ENCODE results near the gene ADK.

ADK gene

DNA sequence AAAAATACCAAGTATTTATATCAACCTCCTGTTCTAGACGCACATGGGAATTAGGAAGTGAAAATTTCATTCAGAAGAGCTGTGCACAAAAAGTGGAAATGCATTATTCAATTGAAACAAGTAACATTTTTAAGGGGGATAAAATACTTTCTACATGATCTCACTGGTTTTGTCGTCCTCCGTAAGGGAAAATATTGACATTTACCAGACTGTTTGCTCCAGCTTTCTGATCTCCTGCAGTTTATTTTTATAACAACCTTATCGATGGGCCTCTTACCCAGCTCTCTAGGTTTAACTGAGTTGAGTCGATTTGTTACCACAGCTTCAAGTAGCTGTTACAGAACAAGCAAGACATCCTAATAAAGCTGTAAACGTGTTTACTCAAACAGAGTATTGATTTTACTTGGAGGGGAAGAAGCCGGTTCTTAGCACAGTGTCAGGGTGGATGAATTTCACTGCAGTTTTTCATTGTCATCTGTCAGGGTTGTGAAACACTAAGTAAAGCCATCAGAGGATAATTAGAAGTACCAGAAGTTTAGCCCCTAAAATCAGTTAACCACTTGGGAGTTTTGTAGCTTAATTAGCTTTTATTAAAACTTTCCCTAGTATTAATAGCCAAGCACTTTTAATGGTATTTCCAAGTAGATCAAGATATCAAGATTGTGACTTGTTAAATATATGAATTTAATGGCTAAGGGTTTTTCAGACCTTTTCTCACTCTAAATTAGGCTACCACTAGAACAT lies 532.8 kb downstream of the ADK start:
- no peak for DNase-seq

DNA sequence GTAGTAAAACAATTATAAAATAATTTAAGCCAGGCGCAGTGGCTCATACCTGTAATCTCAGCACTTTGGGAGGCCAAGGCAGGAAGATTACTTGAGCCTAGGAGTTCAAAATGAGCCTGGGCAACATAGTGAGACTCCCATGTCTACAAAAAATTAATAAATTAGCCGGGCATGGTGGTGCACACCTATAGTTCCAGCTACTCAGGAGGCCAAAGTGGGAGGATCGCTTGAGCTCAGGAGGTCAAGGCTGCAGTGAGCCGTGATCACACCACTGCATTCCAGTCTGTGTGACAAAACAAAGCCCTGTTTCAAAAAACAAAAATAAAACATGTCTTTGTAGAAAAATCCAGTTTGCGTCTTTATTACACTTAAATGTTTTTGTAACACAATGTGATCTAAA lies 533.4 kb downstream of the ADK start:
- no peak for DNase-seq

GRCh38 chr10:74685564-74685963 lies 534.5 kb downstream of the ADK start:
- no peak for DNase-seq

- DNase-seq = no peak
Measured at GRCh38 chr10:74690393-74690792, 539.4 kb downstream of the ADK start.

GRCh38 chr10:74691164-74691563 lies 540.1 kb downstream of the ADK start:
- DNase-seq = no peak

DNA sequence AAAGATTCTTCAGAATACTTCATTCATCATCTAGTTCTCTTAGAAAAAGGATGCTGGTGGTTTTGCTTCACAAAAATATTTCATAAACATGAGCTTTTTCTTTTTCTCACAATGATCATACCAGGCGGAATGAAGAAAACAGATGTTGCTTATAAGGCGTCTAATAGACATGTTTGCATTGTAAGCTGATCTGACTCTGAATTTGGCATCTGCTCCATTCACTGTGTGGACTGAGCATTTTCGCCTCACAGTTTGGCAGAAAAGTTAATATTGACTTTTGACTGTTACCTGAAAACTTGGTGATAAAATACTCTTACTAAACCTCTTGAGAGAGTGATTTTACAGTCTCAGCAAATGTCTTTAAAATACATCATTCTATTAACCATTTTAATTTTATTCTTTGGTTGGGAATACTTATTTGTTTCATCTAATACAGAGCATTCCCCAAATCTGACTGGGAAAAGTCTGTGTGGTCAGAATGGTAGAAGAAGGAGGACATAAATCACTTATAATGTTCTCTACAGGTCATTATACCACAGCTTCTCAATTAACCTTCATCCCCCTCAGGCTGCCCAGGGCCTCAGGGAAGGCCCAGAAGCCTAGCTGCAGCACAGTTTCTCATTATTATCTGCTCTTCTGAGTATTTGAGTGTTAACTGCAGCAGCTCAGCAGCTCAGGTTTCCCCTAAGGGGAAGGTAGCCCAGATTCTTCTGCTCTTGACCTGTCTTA lies 553.8 kb downstream of the ADK start:
- DNase-seq = peak; percentile 52 to 88

DNA sequence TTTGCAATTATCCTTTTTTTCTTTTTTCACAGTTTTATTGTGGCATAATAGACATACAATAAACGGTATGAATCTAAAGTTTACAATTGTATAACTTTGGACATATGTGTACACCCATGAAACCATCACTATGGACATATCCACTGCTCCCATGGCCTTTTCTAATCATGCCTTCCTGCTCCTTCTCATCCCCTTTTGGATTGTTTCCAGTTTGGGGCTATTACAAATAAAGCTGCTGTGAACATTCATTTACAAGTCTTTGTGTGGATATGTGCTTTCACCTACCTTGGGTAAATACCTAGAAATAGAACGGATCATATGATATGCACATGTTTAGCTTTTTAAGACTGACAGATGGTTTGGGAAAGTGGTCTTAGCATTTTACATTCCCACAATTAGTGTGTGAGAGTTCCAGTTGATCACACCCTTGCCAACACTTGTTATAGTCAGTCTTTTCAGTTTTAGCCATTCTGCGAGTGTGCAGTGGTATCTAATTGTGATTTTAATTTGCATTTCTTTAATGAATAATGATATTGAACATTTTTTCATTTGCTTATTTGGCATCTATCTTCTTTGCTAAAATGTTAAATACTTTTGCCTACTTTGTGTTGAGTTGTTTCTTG lies 554.4 kb downstream of the ADK start:
- DNase-seq = peak; percentile 77 to 91

- DNase-seq = no peak
Measured at GRCh38 chr10:74706966-74707365, 555.9 kb downstream of the ADK start.

DNA sequence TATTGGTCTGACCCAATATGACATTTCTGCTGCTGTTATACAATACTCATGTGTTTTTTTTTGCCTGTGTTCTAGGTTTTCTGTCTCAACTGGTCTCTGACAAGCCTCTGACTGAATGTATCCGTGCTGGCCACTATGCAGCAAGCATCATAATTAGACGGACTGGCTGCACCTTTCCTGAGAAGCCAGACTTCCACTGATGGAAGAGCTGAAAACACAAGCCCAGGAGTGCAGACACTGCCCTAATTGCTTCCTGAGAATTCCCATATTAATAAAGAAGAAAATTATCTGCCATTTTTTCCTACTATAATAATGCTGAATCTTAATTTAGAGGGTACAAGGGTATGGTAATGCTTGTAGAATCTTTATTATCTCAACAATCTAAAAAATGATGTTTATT lies 557.2 kb downstream of the ADK start:
- no peak for DNase-seq

GRCh38 chr10:74718208-74718607 lies 567.2 kb downstream of the ADK start:
- DNase-seq = no peak

- DNase-seq = no peak
Measured at GRCh38 chr10:74728225-74728624, 577.2 kb downstream of the ADK start.

DNA sequence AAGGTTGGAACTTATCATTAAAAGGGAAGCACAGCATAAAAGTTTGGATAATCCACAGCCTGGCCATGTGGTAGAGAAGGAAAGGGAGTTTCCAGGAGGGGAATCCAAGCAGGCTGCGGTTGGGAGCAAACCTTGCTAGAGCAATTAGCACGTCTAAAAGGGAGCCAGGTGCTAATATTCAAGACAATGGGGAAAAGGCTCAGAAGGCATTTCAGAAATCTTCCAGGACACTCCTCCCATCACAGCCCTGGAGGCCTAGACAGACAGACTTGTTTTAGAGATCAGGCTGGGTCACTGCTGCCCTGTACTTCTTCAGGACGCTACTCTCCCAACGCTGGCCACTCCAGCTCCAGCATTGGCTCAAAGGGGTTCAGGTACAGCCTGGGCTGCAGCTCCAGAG lies 579.2 kb downstream of the ADK start:
- DNase-seq = no peak

GRCh38 chr10:74733612-74734011 lies 582.6 kb downstream of the ADK start:
- DNase-seq = no peak

DNA sequence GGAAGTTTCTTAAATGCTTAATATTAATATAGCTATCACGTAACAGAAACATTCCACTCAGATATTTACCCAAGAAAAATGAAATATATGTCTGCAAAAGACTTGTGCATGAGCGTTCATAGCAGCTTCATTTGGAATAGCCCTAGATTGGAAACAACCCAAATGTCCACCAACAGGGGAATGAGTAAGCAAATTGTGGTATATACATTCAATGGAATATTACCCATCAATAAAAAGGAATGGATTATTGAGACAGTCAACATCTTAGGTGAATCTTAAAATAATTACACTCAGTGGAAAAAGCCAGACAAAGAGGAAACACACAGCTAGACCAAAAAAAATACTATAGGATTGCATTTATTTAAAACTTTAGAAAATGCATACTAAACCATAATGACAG lies 585.0 kb downstream of the ADK start:
- no peak for DNase-seq

GRCh38 chr10:74738052-74738451 lies 587.0 kb downstream of the ADK start:
- DNase-seq = no peak

GRCh38 chr10:74738542-74738941 lies 587.5 kb downstream of the ADK start:
- no peak for DNase-seq

- DNase-seq = no peak
Measured at GRCh38 chr10:74738985-74739567, 588.1 kb downstream of the ADK start.

DNA sequence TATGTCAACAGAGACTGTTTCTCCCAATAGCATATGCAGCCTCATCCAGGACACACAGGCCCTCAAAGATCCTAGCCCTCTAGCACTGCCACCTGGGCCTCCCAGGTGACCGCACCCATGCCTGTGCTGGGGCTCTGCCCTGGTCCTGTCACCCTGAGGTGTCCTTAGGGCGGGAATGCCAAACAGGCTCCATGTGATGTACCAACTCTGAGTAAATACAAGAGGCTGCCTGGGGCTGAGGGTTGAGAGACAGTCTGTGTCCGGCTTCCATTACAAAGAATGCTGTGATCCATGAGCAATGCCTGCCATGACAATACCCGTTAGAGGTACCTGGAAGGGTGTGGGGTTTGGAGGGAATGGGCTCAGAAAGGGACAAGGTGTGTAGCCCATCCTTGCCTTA lies 592.4 kb downstream of the ADK start:
- no peak for DNase-seq

DNA sequence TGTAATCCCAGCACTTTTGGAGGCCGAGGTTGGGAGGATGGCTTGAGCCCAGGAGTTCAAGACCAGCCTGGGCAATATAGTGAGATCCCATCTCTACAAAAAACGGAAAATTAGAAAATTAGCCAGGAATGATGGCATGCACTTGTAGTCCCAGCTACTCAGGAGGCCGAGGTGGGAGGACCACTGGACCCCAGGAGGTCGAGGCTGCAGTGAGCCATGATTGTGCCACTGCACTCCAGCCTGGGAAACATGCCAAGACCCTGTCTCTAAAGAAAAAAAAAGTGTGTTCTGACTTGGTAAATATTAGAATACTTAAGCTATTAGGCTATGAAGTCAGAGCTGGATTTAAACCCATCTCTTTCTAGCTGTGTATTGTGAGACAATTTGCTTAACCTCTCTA lies 594.4 kb downstream of the ADK start:
- DNase-seq = no peak

- DNase-seq = no peak
Measured at GRCh38 chr10:74746813-74747212, 595.8 kb downstream of the ADK start.

DNA sequence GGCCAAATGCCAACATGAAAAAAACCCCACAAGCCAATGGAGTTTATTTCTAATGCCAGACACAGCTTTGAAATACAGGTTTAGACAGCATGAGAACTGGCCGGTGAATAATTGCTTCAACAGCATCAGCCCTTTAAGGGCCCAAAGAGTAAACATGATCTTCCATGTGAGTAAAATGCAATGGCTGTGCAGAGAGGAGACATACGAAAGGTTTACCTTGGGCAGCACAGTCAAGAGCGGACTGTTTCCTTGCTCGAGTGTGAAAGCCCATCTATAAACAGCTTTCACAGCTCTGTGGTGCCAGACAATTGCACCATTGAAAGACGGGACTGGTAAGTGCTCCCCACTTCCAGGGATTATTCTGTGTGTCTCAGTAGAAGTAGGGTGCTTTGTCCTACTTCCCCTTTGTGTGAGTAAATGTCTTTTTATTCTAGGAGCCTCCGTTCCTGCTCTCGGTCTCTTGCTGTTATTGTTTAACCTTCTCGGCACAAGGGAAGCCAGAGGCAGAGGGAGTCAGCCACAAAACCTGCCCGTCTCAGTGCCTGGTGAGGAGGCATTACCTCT lies 597.5 kb downstream of the ADK start:
- no peak for DNase-seq

- DNase-seq = no peak
Measured at GRCh38 chr10:74750848-74751274, 599.8 kb downstream of the ADK start.

- DNase-seq = no peak
Measured at GRCh38 chr10:74752371-74753040, 601.5 kb downstream of the ADK start.

Measured in NCI-H2081 (cell line).